ENCODE data around the gene STAM. TPM values are rescaled to one million over a fixed set of nuclear protein-coding genes. Genes with fewer than 3 reads are reported as not detected.

The STAM gene
- total RNA-seq, 1 donor from 2014 or later: 29.6 TPM

- H3K36me3 ChIP-seq (ENCODE audit: control insufficient read depth, insufficient read depth, low read length): no peaks in the 10 kb centered on the region
- no peaks in the 10 kb centered on the region for H3K27me3 ChIP-seq (ENCODE audit: control insufficient read depth, insufficient read depth, low read length)
- H3K4me3 ChIP-seq (ENCODE audit: low read depth, low read length): no peak overlapping the region
- peak; percentile 29 for DNase-seq (ENCODE audit: low read depth)
- no peak for TF ChIP-seq CTCF (IDR thresholded peaks at IDR 0.05; ENCODE audit: insufficient read depth, low read length, poor library complexity, severe bottlenecking)
These were observed 11.7 kb downstream of the STAM start for GRCh38 chr10:17655567-17656146.

GRCh38 chr10:17657103-17657500 lies 13.2 kb downstream of the STAM start:
- Histone ChIP-seq H3K27me3 (ENCODE audit: control insufficient read depth, insufficient read depth, low read length) (no peaks in the 10 kb centered on the region), H3K4me3 (ENCODE audit: low read depth, low read length) (no peak overlapping the region), H3K36me3 (ENCODE audit: control insufficient read depth, insufficient read depth, low read length) (no peaks in the 10 kb centered on the region)
- DNase-seq (ENCODE audit: low read depth): no peak
- no peak for TF ChIP-seq CTCF (IDR thresholded peaks at IDR 0.05; ENCODE audit: insufficient read depth, low read length, poor library complexity, severe bottlenecking)

- no peak for TF ChIP-seq CTCF (IDR thresholded peaks at IDR 0.05; ENCODE audit: insufficient read depth, low read length, poor library complexity, severe bottlenecking)
These were observed 15.4 kb downstream of the STAM start for GRCh38 chr10:17659365-17659764.

GRCh38 chr10:17660921-17661320 lies 17.0 kb downstream of the STAM start:
- no peak for DNase-seq (ENCODE audit: low read depth)
- H3K27me3 ChIP-seq (ENCODE audit: control insufficient read depth, insufficient read depth, low read length): no peaks in the 10 kb centered on the region
- TF ChIP-seq CTCF (IDR thresholded peaks at IDR 0.05; ENCODE audit: insufficient read depth, low read length, poor library complexity, severe bottlenecking): no peak
- H3K36me3 ChIP-seq (ENCODE audit: control insufficient read depth, insufficient read depth, low read length): no peaks in the 10 kb centered on the region
- no peak overlapping the region for H3K4me3 ChIP-seq (ENCODE audit: low read depth, low read length)

More at GRCh38 chr10:17659365-17659764, 15.4 kb downstream of the STAM start:
- Histone ChIP-seq H3K36me3 (ENCODE audit: control insufficient read depth, insufficient read depth, low read length) (no peaks in the 10 kb centered on the region), H3K27me3 (ENCODE audit: control insufficient read depth, insufficient read depth, low read length) (no peaks in the 10 kb centered on the region), H3K4me3 (ENCODE audit: low read depth, low read length) (no peak overlapping the region)
- no peak for DNase-seq (ENCODE audit: low read depth)

- no peak for TF ChIP-seq CTCF (IDR thresholded peaks at IDR 0.05; ENCODE audit: insufficient read depth, low read length, poor library complexity, severe bottlenecking)
- DNase-seq (ENCODE audit: low read depth): no peak
- H3K36me3 ChIP-seq (ENCODE audit: control insufficient read depth, insufficient read depth, low read length): no peaks in the 10 kb centered on the region
- H3K4me3 ChIP-seq (ENCODE audit: low read depth, low read length): no peak overlapping the region
- no peaks in the 10 kb centered on the region for H3K27me3 ChIP-seq (ENCODE audit: control insufficient read depth, insufficient read depth, low read length)
These were observed 17.6 kb downstream of the STAM start for GRCh38 chr10:17661510-17661909.
